KMS-11 (cell line): Measurements from ENCODE around the gene RNF213.

ENCODE experiments used
- H2AFZ ChIP-seq: fragments of 200-600 bp; sonication (generic); 2 replicates; pipeline ENCODE4 v1.6.1; 2016; ENCODE audit warnings: antibody characterized with exemption, mixed run types, low read depth
- H3K27ac ChIP-seq: fragments of 200-600 bp; sonication (generic); 2 replicates; pipeline ENCODE4 v1.6.1; 2016; ENCODE audit warnings: mild to moderate bottlenecking, mixed run types
- H3K27me3 ChIP-seq: fragments of 200-600 bp; sonication (generic); 2 replicates; pipeline ENCODE4 v1.6.1; 2017; ENCODE audit warnings: mild to moderate bottlenecking, low read depth, mixed run types, moderate library complexity; ENCODE audit not compliant: insufficient read depth
- H3K36me3 ChIP-seq: fragments of 200-600 bp; sonication (generic); 2 replicates; pipeline ENCODE4 v1.6.1; 2017; ENCODE audit warnings: mild to moderate bottlenecking, mixed run types; ENCODE audit not compliant: insufficient read depth
- H3K4me1 ChIP-seq: fragments of 200-600 bp; sonication (generic); 2 replicates; pipeline ENCODE4 v1.6.1; 2016; ENCODE audit warnings: mild to moderate bottlenecking, low read depth, mixed run types; ENCODE audit not compliant: poor library complexity, severe bottlenecking
- H3K4me2 ChIP-seq: fragments of 200-600 bp; sonication (generic); 2 replicates; pipeline ENCODE4 v1.7.0; 2016; ENCODE audit warnings: mild to moderate bottlenecking, mixed run types
- H3K4me3 ChIP-seq: fragments of 200-600 bp; sonication (generic); IDR thresholded peaks from 2 replicates; pipeline ENCODE4 v1.6.1; 2017; ENCODE audit warnings: low read depth, low read length, mixed read lengths; ENCODE audit not compliant: insufficient read depth
- H3K79me2 ChIP-seq: fragments of 200-600 bp; sonication (generic); 2 replicates; pipeline ENCODE4 v1.6.1; 2016; ENCODE audit warnings: low read depth, mixed run types; ENCODE audit not compliant: insufficient read depth
- H3K9ac ChIP-seq: fragments of 200-600 bp; sonication (generic); 2 replicates; pipeline ENCODE4 v1.6.1; 2016; ENCODE audit warnings: mild to moderate bottlenecking, mixed run types
- H4K20me1 ChIP-seq: fragments of 200-600 bp; sonication (generic); 2 replicates; pipeline ENCODE4 v1.6.1; 2016; ENCODE audit warnings: mild to moderate bottlenecking, mixed run types; ENCODE audit not compliant: insufficient read depth
- TF ChIP-seq, protein P1 (sequence below): fragments of 200-600 bp; sonication (generic); conservative IDR thresholded peaks from 2 replicates; pipeline ENCODE4 v1.6.1; 2017; ENCODE audit warnings: low read depth, mild to moderate bottlenecking, antibody characterized with exemption, low read length, moderate library complexity, mixed read lengths

RNF213 gene

DNA sequence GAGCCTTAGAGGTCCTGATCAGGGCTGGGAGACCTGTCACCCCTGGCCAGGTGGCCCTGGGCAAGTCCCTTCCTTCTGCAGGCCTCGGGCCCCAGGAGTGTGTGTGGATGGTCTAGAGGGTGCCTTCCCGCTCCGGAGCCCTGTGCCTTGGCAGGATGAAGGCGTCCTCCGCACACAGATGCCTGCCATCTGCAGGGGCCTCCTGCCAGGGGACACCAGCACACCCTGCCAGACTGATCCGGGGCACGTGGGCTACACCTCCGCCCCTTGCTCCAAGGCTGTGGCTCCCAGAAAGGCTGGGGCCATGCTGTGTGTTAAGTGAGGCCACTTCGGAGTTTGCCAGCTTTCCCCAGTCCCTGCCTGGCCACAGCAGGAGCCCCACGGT, 185.1 kb downstream of the RNF213 start:
- Histone ChIP-seq H3K4me3 (no peak overlapping the region), H4K20me1 (no peaks in the 10 kb centered on the region), H3K36me3 (no peaks in the 10 kb centered on the region), H3K27ac (no peak overlapping the region), H3K9ac (no peak overlapping the region), H3K4me2 (no peak overlapping the region), H3K79me2 (no peaks in the 10 kb centered on the region), H2AFZ (no peak overlapping the region), H3K4me1 (no peaks in the 10 kb centered on the region), H3K27me3 (peaks cover 96% of the 10 kb centered on the region)
- TF ChIP-seq, protein P1, sequence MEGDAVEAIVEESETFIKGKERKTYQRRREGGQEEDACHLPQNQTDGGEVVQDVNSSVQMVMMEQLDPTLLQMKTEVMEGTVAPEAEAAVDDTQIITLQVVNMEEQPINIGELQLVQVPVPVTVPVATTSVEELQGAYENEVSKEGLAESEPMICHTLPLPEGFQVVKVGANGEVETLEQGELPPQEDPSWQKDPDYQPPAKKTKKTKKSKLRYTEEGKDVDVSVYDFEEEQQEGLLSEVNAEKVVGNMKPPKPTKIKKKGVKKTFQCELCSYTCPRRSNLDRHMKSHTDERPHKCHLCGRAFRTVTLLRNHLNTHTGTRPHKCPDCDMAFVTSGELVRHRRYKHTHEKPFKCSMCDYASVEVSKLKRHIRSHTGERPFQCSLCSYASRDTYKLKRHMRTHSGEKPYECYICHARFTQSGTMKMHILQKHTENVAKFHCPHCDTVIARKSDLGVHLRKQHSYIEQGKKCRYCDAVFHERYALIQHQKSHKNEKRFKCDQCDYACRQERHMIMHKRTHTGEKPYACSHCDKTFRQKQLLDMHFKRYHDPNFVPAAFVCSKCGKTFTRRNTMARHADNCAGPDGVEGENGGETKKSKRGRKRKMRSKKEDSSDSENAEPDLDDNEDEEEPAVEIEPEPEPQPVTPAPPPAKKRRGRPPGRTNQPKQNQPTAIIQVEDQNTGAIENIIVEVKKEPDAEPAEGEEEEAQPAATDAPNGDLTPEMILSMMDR = no peak

DNA sequence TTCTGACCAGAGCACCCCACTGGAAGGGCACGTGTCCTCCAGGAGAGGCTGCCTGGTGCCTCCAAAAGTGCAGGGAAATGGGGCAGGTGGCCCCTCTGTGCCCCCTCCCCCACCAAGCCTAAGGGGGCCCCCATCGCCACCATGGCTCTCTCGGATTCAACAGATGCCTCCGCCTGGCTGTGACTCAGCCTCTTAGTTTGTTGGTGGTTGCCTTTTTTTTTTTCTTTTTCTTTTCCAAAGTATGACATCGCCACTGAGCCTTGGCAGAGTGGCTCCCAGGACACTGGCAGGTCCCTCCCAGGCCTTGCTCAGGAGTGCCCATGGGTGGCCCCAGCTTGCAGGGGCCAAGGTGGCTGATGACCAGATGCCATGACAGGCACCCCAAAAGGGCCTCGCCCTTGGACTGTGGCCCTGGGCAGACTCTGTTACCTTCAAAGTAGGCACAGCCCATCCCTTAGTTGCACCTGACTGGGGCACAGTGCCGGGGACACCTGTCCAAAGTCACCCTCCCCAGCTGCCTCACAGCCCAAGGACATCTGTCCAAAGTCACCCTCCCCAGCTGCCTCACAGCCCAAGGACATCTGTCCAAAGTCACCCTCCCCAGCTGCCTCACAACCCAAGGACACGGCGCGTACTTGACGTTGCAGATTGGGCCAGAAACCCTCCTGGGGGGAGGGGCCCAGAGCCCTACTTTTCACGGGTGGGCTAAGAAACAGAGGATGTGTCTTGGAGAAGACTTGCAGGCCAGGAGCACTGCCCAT, 186.2 kb downstream of the RNF213 start:
- no peak overlapping the region for H2AFZ ChIP-seq
- peaks cover 96% of the 10 kb centered on the region for H3K27me3 ChIP-seq
- no peaks in the 10 kb centered on the region for H3K36me3 ChIP-seq
- TF ChIP-seq, protein P1 = no peak
- H3K4me1 ChIP-seq = no peaks in the 10 kb centered on the region
- no peak overlapping the region for H3K9ac ChIP-seq
- no peak overlapping the region for H3K4me2 ChIP-seq
- no peaks in the 10 kb centered on the region for H4K20me1 ChIP-seq
- H3K4me3 ChIP-seq = no peak overlapping the region
- H3K27ac ChIP-seq = no peak overlapping the region
- no peaks in the 10 kb centered on the region for H3K79me2 ChIP-seq

DNA sequence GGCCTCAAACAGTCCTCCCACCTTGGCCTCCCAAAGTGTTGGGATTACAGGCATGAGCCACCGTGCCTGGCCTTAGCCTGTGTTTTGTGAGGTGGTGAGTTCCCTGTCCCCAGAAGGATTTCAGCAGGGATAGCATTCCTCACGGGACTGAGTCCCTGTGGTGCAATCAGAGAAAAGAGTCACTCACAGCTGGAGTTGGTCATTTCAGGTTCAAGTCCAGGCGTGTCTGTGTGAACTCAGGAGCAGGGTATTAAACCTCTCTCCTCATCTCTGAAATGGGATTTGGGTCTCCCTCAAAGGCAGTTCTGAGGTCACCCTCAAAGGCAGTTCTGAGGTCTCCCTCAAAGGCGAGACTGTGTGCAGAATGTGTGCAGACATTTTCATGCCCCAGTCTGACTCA, 187.1 kb downstream of the RNF213 start:
- H3K4me3 ChIP-seq = no peak overlapping the region
- H3K27me3 ChIP-seq = peaks cover 93% of the 10 kb centered on the region
- H3K36me3 ChIP-seq = no peaks in the 10 kb centered on the region

More for the DNA sequence above, 187.1 kb downstream of the RNF213 start:
- H3K4me1 ChIP-seq = no peaks in the 10 kb centered on the region
- no peaks in the 10 kb centered on the region for H3K79me2 ChIP-seq
- H2AFZ ChIP-seq = no peak overlapping the region
- H3K27ac ChIP-seq = no peak overlapping the region
- H3K9ac ChIP-seq = no peak overlapping the region
- TF ChIP-seq, protein P1 = no peak
- H4K20me1 ChIP-seq = no peaks in the 10 kb centered on the region
- H3K4me2 ChIP-seq = no peak overlapping the region
